Measurements from ENCODE around the gene SH2D2A. TPM values are rescaled to one million over a fixed set of nuclear protein-coding genes. Genes with fewer than 3 reads are reported as not detected.

The SH2D2A gene
- total and polyA plus RNA-seq, 9 of the 15 experiments (the other 6 are each of a cell fraction or from before 2014, with no cell fraction given) = 0.89 to 33.6 (median 6.9) TPM

DNA sequence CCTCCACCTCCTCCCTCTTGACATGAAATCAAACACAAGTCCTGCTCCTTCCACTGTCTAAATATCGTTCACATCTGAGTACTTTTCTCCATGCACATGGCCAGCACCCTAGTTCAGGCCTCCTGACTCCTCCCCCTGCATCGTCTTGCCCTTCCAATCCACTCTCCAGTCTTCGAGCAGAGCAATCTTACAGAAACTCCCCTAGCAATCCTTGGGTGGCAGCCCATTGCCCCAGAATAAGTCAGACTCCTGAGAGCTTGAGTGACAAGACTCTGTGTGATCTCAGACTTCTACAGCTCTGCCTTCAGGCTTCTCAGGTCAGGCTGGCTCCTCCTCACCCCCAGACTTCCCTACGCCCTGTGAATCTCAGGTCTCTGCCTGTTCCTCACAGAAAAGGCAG, 5.5 kb downstream of the SH2D2A start:
- no peaks in the 10 kb centered on the region for H3K27me3 ChIP-seq (ENCODE audit: control insufficient read depth in 2 of 2, insufficient read depth in 2 of 2, low read length in 2 of 2)
- WGBS (ENCODE audit: insufficient coverage, low coverage, missing lambda C conversion rate) = 45% methylated on average over 4 of the region's 4 CpGs
- no peak for ATAC-seq
- no peak overlapping the region for H3K27ac ChIP-seq (ENCODE audit: extremely low read depth, low read depth, low read length)
- peaks cover 20% of the 10 kb centered on the region for H3K79me2 ChIP-seq (ENCODE audit: control insufficient read depth, insufficient read depth, low read length)
- peaks cover 50 to 52% of the 10 kb centered on the region in 2 experiments for H3K4me1 ChIP-seq (replicated peaks in 1 of 2; ENCODE audit: control insufficient read depth in 2 of 2, insufficient read depth in 2 of 2, low read length in 2 of 2)
- POLR2A ChIA-PET = interaction anchor here (1.6 kb wide), 1 partner anchor 19 kb away, joined by 3 read pairs; no protein-coding TSS in a partner anchor
- H3K9ac ChIP-seq (ENCODE audit: insufficient read depth in 1 of 2, low read depth in 2 of 2, low read length in 2 of 2) = peak overlapping the region in 1 of 2 experiments; percentile 56; a peak in 1 of 4 replicates
- no TSS peak for BruUV-seq (replicated peaks)
- no peaks in the 10 kb centered on the region for H3K9me3 ChIP-seq (replicated peaks; ENCODE audit: control insufficient read depth, insufficient read depth, low read depth, low read length)
- DNase-seq (ENCODE audit: extremely low read depth in 1 of 4, low spot score in 3 of 4) = no peak
- peaks cover 25% of the 10 kb centered on the region; the same call in 2 of the 3 replicates for H3K36me3 ChIP-seq (ENCODE audit: control insufficient read depth, insufficient read depth, low read length)
- no peaks in the 10 kb centered on the region for H3K9me1 ChIP-seq (ENCODE audit: control insufficient read depth, insufficient read depth, low read length)
- CTCF ChIA-PET (ENCODE audit: low intra/inter-chr PET ratio) = no interaction called here
- in situ Hi-C loops (cut with MboI) = no loop called here
- 0 out of 2 replicates have a peak overlapping the region, but pooled peaks have one; percentile 18 for H3K4me2 ChIP-seq (ENCODE audit: insufficient read depth, low read length)
- FAIRE-seq = no peak
- no peak overlapping the region for H3K4me3 ChIP-seq
- 0 out of 2 replicates have a peak, but pooled peaks have one; percentile 7 for TF ChIP-seq POLR2AphosphoS5 (IDR thresholded peaks at IDR 0.05; ENCODE audit: control insufficient read depth, insufficient read depth, low read depth, low read length)
- TF ChIP-seq, protein P1, sequence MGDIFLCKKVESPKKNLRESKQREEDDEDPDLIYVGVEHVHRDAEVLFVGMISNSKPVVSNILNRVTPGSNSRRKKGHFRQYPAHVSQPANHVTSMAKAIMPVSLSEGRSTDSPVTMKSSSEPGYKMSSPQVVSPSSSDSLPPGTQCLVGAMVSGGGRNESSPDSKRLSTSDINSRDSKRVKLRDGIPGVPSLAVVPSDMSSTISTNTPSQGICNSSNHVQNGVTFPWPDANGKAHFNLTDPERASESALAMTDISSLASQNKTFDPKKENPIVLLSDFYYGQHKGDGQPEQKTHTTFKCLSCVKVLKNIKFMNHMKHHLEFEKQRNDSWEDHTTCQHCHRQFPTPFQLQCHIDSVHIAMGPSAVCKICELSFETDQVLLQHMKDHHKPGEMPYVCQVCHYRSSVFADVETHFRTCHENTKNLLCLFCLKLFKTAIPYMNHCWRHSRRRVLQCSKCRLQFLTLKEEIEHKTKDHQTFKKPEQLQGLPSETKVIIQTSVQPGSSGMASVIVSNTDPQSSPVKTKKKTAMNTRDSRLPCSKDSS (IDR thresholded peaks at IDR 0.05; ENCODE audit: low read depth, partially characterized antibody) = no peak
- no peaks in the 10 kb centered on the region for H4K20me1 ChIP-seq (replicated peaks; ENCODE audit: control insufficient read depth, insufficient read depth, low read length)
- H2AFZ ChIP-seq (ENCODE audit: low read depth, low read length) = no peak overlapping the region
- intact Hi-C loops (cut with micrococcal nuclease) = no loop called here

Data from K562 (cell line).